ENCODE data around the gene SLC35F3.
"Not testable (repeated sequence)": the region's sequence is repeated elsewhere in the genome, so short reads cannot be mapped to it uniquely, and the experiment has no call there.

SLC35F3 gene

DNA sequence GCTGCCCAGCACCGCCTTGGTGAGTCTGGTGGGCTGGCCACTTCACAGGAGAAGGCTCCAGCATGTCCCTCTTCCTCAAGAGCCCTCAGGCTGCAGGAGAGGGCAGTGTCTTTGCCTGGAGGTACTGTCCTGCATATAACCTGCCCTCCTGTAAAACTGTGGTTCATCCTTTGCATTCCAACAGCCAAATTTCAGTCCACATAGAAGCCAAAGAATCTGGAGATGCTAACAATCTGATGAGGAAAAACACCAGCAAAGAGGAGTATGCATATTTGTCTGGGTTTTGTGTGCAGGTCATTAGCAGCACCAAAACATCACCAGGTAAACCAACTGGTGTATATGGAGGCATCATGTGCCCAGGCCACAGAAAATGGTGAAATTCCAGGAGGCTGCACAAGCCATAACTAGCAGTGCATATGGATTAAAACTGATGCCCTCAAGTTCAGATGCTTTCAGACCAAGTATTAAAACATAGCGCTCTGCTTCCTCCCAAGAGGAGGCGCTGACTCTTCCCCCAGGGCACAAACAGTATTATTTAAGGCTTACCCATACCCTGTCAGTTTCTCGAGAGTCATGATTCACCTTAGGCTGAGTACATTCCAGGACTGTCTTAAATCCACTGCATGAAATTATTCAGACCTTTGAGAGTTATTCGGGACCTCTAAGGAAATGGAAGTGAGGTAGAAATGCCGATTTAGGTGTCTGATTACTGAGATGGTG lies 318.2 kb downstream of the SLC35F3 start:
- DNase-seq (ENCODE audit: low spot score): no peak

DNA sequence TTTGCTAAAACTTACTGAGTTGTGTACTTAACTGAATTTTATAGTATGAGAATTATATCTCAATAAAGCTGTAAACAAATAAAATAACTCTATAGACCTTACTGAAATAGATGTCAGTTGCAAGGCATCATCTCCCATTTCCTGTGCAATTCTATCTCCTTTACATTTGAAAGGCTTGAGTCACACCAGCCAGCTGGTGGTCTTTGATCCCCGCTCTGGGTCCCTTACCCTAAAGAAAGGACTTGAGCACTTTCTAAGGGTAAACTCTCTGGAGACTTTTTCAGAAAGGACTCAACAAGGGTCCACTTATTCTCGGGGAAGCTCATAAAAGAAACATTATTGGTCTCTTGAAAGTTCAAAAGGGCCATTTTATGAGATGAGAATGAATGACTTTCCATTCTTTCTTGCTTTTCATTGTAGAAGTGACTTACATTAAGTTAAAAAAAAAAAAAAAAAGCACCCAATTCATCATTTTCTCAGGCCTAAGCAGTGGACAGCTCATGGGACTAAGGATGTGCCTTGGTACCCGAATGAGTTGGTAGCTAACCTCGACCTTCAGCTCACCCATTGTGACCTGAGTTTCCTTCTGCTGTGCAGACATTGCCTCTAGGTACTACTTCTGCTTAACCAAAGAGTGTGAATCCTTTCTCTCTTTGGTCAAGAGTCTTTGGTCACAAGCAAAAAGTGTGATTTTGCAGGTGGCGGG lies 321.8 kb downstream of the SLC35F3 start:
- no peak for DNase-seq (ENCODE audit: low spot score)

DNA sequence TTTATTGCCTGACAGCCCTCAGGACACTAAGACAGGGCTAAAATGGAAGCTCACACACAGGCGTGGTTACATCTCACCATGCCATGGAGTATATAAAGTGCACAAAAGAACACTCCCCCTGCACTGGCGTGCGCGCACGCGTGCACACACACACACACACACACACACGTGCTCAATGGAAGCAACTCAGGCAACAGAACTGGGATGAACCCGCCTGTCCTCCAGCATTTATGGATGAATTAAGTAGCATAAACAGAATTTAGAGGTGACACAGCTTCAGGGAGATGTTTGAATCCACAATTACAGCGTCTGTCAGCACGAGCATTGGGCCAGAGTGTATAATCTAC lies 322.3 kb downstream of the SLC35F3 start:
- no peak for DNase-seq (ENCODE audit: low spot score)

DNA sequence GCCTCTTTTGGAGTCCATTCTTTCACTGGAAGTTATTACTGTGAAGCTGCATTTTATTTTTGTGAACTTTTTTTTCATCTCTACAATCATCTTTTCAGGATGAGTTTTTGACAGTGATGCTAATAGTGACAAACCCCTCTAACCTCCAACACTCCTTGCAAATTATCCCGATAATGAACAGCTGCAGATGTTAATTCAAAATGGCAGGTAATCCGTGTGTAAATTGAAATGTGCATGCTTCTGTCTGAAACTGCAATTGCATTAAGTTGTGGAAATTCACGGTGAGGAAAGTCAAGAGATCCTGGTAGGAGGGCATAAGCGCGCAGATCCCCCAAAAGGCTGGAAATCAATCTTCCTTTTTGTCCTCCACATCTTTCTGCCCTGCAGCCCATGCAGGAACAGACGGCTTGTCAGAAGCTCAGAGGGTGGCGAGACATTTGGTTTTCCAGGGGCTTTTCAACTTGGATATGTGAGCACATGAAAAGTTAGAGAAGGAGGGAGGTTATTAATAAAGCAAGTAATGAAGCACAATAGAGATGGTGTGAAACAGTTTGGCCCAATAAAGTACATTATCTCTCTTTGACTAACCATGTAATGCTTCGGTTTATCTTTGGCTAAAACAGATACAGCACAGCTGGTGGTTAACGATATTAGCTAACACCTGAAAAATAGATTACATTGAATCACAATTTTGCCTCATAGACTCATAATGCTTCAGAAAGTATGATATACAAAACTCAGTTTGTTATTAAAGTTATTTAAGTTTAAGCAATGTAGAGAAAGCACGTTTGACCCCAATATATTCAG lies 325.3 kb downstream of the SLC35F3 start:
- DNase-seq (ENCODE audit: low spot score): no peak

DNA sequence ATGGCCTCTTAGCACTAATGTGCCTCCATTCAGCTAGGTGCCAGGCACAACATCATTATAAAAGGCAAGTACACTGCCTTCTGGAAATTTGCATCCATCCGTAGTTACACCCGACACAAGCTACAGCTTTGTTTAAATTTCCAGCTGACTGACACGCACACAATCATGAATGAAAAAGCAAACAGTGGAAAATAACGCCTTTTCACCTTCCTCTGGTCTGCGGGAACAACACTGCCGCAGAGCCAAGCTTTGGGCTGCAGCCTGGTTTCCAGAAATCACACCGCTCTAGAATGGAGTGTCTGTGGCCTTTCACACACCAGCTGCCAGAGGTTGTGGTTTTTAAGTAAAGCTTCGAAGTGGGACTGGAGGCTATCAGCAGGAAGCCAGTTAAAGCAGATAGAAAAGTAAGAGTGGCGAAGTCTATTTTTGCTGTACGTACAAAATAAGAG lies 326.0 kb downstream of the SLC35F3 start:
- peak; percentile 85 for DNase-seq (ENCODE audit: low spot score)

DNA sequence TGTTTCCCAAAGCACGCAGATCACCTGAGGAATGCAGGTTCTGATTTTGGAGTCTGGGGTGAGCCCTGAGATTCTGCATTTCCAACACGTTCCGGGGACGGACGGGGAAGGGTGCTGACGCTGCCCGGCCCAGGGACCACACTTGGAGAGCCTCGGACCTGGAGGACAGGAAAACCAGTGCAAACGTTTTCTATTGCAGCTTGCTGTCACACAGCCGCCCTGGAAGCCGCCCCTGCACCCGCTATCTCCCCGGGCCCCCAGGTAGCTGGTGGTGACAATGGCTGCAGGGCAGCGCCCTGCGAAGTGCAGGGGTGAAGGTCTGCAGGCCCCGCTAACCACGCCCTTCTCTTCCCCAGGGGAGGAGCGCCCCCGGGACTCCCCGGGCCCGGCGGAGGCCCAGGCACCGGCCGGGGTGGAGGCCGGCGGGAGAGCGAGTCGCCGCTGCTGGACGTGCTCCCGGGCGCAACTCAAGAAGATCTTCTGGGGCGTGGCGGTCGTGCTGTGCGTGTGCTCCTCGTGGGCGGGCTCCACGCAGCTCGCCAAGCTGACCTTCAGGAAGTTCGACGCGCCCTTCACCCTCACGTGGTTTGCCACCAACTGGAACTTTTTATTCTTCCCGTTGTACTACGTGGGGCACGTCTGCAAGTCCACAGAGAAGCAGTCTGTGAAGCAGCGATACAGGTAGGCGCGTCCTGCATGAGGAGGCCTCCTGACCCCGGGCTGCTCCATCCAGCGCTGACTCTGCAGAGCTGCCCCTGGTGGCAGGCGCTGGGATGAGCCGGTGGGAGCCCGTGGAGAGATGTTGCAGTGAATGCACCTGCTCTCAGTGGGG lies 326.8 kb downstream of the SLC35F3 start:
- DNase-seq (ENCODE audit: low spot score): no peak

DNA sequence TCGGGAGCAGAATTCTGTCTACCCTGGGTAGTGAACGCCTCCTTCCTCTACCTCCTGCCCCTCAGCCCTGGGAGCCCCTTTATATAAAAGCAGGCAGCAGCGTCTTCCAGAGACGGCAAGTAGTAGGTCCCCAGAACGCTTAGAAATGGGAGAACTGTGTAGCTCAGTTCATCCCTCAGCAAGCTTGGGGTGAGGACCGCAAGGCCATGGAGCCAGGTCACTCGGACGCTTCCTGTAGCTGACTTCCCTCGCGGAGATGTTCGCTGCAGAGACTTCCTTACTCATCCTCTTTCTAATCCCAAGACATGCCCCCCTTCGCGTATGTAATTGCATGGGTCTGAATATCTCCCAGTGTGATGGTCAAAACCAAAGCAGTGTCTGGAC lies 327.4 kb downstream of the SLC35F3 start:
- no peak for DNase-seq (ENCODE audit: low spot score)

DNA sequence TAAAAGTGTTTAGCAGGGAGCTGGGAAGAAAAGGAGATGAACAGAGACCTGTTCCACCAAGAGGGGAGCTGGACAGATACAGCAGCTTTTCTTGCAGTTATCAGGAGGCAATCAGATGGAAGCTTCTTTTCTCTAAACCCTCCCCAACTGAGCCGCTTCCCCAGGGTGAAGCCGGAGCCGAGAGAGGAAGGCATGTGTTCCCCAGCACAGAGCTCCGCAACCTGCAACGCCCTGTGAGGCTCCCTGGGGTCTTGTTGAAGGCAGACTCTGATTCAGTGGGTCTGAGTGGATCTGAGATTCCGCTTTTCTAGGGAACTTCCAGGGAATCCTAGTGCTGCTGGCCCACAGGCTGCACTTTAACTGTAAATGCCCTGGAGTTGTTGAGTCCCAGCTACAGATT lies 329.7 kb downstream of the SLC35F3 start:
- no peak for DNase-seq (ENCODE audit: low spot score)

DNA sequence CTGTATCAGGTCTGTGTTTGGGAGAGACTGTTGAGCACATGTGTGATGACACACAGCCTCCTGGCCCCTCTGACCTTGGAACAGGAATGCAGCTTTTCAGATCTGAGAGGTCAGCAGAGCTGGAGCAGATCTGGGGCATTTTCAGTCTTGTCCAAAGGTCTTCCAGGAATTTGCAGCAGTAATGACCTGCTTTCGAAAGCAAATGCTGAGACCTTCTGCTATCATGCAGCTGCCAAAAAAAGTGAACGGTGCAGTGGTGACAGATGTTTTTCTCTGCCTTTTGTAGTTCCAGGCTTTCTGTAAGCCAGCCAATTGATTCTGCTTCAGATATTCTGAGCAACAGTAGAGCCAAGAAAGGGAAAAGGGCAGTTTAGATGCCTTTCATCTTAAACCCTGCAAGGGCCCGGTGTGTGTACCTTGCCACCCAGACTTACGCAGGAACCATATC lies 331.0 kb downstream of the SLC35F3 start:
- no peak for DNase-seq (ENCODE audit: low spot score)

DNA sequence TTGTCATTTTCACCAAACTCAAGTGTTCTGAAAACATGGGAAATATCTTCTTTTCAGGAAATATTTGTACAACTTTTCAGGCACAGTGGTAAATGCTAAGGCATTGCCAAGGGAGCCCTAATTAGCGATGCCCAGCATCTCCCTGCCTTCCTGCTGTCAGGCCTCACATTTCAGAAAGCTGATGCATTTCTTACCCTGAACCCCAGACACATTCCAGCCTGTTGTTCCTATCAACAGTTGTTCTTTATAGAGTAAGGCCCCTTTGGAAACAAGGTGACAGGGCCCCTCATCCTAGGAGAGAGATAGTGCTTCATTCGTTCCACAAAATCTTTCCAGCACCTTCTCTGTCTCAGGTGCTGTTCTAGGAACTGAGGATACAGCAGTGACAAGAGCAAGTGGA lies 332.9 kb downstream of the SLC35F3 start:
- DNase-seq (ENCODE audit: low spot score): no peak

DNA sequence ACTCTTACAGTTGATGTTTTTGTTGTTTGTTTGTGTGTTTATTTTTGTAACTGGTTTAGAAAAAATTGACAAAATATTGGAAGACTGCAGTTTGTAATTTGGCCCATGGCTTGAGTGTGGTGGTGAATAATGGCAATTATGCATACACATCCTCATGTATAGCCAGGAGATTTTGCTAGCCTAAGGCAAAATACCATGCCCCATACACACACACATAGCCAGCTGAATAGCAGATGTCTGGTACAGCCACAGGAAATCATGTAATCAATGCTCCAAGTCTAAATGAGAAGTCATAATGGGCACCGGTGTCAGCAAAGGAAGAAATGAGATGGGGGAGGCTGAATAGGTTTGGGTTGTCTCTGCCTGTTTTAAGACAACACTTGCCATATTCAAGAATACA lies 333.6 kb downstream of the SLC35F3 start:
- DNase-seq (ENCODE audit: low spot score): no peak

DNA sequence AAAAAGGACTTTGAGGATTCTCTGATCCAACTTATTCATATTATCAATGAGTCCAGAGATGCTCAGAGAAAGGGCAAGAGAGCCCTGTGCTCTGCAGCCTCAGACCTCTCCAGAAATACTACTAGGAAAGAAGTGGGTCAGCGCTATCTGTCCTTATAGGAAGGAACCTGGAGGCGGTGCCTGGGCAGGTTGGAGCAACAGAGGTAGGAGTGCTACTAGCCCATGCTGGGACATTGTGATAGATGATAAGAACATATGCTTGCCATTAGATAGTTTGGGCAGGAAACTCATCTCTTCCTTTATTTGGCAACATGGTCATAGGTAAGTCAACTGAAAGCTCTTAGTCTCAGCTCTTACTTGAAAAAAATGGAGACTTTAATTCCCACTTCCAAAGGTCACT lies 335.0 kb downstream of the SLC35F3 start:
- no peak for DNase-seq (ENCODE audit: low spot score)

DNA sequence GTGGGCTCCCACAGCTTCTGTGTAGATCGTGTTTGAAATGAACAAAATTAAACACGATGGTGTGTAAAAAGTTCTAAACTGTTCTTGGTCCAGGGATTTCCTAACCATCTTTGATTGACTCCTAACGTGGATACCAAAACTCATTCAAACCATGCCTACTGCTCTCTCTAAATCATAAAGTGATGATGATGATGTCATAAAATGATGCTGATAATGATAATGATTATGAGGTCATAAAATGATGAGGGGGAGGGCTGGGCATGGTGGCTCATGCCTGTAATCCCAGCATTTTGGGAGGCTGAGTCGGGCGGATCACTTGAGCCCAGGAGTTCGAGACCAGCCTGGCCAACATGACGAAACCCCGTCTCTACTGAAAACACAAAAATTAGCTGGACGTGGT lies 335.5 kb downstream of the SLC35F3 start:
- DNase-seq (ENCODE audit: low spot score): no peak

DNA sequence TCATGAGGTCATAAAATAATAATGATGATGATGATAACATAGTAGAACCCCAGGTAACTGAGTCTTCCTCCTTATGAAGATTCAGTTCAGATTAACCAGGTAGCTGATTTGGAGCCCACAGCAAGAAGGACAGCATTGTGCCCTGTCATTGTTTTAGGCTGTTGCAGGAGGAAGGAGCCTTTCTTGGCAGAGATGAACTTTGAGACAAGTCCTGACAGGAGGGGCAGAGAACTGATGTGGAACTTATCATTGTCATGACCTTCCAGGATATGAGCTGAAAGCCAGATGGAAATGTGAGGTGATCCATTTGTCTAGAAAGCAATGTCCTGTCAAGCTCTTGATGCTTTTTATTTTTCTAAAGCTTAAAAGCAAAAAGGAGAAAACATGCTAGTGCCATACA lies 336.2 kb downstream of the SLC35F3 start:
- DNase-seq (ENCODE audit: low spot score): no peak

DNA sequence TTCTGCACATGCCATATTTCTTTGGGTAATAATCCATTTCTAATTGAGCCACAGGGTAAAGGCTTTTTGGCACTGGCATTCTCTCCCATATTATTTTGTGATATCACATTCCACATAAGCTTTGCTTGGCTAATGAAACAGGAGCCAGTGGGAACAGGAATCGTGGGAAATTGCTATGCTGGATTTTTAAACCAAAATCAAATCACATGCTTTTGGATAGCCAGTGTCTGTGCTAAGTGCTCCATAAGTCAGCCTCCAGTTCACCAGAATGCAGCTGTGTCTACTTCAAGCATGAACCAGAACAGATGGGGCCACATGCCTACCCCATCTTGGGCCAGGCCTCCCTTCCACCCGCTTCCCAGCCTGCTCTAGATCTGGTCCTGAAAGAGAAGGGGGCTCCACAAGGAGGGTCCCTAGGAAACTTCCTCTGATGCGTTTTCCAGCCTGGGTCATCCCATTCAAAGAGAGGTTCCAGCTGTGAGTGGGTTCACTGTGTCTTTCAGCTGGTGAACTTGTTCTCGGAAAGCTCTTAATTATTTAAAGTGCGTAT lies 337.5 kb downstream of the SLC35F3 start:
- no peak for DNase-seq (ENCODE audit: low spot score)

DNA sequence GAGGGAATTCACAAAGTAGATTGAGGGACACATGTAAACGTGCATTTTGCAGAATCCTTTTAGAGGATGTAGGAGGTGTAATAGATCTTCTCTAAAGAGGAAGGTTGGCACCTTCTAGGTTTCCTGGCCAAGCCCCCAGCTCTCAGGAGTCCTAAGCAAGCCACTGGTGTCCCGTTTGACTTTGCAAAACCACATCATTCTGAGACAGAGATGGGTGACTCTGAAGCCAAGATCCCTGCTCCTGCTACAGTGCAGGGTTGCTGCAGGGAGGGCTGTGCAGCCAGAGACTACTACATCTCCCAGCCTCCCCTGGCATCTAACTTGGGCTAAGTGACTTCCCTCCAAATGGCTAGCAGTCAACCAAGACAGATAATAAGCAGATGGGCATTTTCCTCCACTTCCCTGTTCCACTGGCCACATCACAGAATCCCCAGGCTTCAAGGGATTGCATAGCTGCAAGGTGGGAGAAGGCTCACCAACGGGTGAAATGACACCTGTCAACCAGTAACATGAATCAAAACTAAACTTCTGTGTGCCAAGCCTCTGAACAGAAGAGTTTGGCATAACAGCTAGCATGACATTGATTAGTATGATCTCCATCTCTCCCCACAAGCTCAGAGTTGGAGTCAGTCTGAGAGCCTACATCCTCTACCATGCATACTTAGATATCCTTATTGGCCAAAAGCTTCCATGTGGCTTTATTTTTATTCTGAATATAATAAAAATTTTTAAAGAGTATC lies 339.2 kb downstream of the SLC35F3 start:
- no peak for DNase-seq (ENCODE audit: low spot score)

DNA sequence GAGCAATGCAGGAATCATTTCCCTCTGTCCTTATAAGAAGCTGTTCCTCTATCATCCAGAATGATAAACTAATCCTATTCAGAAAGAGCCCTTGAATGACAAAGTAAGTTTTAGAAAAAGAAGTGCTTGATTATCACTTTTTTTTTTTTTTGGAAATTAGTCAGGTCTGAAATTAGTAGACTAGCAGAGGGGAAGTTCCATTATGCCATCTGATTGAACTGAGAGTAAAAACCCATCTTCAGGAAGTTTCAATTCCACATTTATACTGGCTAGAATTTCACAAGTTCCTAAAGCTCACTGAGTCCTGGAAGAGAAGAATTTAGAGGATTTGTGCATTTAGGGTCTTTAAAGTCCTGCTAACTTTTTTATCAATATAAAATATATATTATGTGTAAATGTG lies 340.0 kb downstream of the SLC35F3 start:
- DNase-seq (ENCODE audit: low spot score): peak; percentile 46

DNA sequence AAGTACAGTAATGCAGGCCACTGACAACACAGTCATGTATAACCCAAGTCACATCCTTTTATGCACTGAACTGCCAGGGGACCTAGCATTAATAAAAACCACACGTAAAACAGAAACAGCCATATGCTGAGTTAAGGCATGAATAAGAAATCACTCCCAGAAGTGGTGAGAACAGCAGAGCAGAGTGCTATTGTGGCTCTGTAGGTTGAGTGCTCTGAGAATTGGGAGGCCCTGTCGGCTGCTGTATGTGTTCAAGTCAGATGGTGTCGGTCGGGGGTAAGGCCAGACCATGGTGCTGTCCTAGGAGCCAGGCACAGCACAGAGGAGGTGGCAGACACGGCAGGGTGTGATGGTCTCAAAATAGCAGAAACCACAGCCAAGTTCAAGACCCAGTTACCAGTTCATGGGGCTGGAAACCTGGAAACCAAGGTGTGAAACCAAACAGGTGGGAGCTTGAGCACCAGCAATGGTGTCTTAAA lies 342.2 kb downstream of the SLC35F3 start:
- DNase-seq (ENCODE audit: low spot score): no peak

DNA sequence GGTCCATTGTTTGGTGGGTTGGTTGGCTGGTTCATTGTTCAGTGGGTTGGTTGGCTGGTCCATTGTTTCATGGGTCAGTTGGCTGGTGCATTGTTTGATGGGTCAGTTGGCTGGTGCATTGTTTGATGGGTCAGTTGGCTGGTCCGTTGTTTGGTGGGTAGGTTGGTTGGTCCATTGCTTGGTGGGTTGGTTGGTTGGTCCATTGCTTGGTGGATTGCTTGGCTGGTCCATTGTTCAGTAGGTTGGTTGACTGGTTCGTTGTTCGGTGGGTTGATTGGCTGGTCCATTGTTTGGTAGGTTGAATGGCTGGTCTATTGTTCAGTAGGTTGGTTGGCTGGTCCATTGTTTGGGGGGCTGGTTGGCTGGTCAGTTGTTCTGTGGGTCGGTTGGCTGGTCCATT lies 343.3 kb downstream of the SLC35F3 start:
- not testable (repeated sequence) for DNase-seq (ENCODE audit: low spot score)

DNA sequence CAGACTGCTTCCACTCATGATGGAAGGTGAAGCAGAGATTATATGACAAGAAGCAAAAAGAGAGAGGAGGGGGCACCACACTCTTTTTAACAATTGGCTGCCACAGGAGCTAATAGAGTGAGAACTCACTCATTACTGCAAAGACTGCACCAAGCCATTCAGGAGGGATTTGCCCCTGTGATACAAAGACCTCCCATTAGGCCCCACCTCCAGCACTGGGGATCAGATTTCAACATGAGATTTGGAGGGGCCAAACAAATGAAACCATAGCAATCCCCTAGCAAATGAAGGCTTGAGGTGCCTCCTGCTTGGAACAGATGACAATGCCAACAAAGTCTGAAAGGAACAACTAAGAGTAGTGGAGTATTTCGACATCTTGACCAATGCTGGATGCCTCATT lies 346.3 kb downstream of the SLC35F3 start:
- DNase-seq (ENCODE audit: low spot score): no peak

DNA sequence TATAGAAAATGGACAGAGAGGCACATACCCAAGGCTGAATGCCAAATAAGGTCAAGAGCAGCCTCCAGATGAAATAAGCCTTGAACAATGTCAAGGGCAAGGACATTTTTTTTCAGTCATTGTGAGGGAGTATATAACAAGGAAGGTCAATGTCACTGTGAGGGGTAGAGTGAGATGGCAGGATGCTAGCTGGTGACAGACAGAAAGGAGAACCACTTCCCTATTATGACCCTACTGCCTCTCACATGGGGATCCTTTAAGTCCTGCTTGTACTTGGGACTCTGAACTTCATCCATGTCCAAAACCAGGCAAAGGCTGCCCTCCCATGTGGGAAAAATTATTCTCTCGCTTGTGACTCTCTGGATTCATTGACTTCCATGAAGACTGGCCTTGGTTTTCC lies 349.3 kb downstream of the SLC35F3 start:
- no peak for DNase-seq (ENCODE audit: low spot score)
